ENCODE measurements around the gene SNX18.
"Not testable (repeated sequence)": the region's sequence is repeated elsewhere in the genome, so short reads cannot be mapped to it uniquely, and the experiment has no call there.

Gene SNX18, protein sequence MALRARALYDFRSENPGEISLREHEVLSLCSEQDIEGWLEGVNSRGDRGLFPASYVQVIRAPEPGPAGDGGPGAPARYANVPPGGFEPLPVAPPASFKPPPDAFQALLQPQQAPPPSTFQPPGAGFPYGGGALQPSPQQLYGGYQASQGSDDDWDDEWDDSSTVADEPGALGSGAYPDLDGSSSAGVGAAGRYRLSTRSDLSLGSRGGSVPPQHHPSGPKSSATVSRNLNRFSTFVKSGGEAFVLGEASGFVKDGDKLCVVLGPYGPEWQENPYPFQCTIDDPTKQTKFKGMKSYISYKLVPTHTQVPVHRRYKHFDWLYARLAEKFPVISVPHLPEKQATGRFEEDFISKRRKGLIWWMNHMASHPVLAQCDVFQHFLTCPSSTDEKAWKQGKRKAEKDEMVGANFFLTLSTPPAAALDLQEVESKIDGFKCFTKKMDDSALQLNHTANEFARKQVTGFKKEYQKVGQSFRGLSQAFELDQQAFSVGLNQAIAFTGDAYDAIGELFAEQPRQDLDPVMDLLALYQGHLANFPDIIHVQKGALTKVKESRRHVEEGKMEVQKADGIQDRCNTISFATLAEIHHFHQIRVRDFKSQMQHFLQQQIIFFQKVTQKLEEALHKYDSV

DNA sequence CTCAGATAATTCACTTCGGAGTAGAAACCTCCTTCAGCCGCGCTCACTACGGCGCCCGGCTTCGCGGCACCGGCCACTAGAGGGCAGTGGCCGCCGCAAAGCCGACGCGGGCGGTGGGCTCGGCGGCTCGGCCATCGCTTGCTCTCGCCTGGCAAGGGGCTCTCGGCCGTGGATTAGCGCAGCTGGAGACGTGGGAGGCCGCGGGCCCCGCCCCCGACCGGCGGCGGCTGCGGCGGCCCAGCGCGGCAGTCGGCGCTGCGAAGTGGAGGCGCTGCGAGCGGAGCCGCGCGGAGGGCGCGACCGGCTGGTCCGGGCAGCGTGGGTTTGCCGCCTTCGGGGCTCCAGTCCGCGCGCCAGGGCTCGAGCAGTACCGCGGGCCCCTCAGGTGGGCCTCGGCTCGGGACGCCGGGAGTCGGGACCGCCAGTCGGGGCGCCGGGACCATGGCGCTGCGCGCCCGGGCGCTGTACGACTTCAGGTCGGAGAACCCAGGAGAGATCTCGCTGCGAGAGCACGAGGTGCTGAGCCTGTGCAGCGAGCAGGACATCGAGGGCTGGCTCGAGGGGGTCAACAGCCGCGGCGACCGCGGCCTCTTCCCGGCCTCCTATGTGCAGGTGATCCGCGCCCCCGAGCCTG, at the start of gene SNX18:
Gene SNX18, plus strand, starts transcription at position 248 of the 634 bp plus-strand sequence. Its CDS starts 194 bp downstream, at position 442.
- DNase-seq (ENCODE audit: low spot score): peak; percentile 93

DNA sequence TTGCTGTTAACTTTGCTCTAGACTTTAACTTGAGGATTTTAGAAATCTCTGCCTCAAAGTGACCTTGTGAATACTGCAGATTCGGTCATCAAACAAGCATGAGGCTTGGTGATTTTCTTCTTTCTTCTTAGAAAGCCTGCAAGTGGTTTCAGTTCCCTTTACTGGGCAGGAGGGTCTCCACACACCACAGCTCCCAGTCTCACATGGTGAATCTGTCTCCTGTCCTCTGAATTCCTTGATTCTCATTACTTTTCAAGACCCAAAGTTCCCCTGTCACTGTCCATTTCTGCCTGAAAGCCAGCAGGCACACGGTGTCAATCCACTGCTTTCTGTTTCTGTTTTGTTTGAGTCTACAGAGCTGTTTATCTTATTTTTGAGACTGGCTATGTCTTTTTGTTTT, 47.9 kb upstream of the SNX18 start:
- peak; percentile 57 for DNase-seq (ENCODE audit: low spot score)

DNA sequence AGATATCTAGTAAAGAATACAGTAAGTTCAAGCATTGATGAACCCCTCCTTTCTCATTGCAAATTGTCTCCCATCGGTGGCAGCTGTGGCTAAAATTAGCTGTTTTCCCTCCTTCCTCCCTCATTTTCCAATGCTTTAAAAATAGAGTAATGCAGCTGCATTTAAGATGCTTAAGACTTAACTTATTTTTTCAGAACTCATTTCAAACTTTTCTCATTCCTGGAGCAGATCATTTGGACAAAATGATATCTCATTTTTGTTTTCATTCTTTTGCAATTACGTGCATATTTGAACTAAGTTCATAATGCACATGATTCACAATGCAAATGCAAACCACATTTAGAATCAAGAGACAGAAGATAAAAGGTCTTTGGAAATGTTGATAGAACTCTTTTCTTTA, 47.4 kb upstream of the SNX18 start:
- no peak for DNase-seq (ENCODE audit: low spot score)

DNA sequence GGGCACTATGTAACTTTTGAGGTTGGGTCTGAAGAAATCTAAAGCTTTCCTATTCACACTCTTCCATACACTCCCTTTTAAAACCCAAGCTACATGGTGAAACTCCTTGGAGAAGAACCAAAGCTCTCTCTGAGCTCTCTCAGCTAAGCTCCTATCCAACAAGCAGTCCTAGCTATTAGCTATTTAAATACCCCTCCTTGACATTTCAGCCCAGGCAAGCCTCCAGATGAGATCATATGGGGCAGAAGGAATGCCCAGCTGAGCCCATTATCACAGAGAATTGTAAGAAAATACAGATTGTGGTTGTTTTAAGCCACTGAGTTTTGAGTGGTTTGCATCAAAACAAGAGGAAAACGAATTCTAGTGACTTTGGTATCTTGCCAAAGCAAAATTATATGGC, 46.9 kb upstream of the SNX18 start:
- no peak for DNase-seq (ENCODE audit: low spot score)

DNA sequence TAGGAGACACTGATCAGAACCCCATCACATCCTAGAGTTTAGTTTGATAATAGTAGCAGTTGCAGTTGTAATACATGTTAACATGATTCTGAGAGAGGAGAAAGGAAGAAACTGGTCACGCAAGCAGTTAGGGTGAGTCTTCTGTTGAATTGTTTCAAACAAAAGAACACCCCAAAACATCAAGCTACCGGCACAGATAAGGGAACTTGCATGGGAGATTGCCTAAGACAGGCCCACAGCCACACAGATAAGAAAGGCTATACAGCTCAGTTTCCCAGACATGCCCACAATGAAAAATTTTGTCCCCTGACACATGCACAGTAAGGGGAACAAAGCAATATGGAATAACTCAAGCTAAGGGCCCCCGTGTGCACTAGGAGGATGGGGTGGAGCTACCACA, 46.2 kb upstream of the SNX18 start:
- no peak for DNase-seq (ENCODE audit: low spot score)

DNA sequence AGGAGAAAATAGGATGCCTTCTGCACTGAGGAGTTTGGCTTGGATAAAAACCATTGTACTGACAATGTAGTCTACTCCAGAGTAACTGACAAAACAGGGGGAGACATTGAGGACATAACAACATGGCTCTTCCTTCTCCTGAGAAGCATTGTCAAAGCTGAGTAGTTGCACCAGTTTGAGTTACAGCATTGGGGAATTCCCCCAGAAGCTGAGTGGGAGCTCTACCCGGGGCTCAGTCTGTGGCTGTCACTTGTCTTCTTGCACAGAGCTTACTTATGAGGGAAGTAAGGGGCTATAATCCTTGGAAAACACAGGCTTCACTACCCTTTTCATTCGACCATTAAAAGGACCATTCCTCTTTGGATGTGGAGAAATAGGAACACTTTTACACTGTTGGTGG, 40.9 kb upstream of the SNX18 start:
- no peak for DNase-seq (ENCODE audit: low spot score)

DNA sequence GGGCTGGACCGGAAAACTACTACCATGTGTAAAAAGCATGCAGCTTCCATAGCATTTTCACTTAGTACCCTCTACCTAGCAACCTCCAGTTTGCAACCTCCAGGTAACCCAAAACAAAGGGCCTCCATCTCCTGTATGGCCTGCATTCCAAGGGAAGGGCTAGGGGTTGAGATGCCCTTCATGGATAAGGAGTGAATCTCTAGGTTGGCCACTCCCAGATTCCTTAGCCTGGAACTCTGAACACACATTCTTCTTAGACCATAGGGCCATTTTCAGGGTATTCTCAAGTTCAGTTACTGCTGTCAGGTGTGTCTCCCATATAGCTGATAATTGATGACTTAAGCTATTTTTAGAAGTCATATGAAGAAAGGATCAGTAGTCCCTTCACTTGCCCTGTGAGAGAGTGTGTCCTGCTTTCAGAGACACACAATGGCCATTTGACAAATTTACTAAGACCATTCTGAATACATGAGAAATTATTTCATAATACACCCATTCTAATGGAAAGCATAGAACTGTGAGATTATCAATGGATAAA, 39.5 kb upstream of the SNX18 start:
- DNase-seq (ENCODE audit: low spot score): no peak

DNA sequence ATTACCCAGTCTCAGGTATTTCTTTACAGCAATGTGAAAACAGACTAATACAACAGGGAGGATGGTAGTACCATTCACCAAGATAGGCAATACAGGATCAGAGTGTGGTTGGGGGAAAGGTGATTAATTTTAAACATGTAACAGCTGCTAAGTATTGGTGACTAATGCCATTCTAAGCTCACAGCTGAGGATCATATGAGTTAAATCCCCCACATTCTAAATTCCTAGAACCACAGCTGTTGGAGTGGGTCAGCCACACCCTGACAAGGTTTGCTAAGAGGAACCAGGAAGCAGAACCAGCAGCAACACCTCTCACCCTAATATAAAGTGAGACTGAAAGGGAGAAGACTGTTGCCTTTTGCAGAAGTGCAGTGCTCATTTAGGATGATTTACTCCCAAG, 37.3 kb upstream of the SNX18 start:
- DNase-seq (ENCODE audit: low spot score): no peak

DNA sequence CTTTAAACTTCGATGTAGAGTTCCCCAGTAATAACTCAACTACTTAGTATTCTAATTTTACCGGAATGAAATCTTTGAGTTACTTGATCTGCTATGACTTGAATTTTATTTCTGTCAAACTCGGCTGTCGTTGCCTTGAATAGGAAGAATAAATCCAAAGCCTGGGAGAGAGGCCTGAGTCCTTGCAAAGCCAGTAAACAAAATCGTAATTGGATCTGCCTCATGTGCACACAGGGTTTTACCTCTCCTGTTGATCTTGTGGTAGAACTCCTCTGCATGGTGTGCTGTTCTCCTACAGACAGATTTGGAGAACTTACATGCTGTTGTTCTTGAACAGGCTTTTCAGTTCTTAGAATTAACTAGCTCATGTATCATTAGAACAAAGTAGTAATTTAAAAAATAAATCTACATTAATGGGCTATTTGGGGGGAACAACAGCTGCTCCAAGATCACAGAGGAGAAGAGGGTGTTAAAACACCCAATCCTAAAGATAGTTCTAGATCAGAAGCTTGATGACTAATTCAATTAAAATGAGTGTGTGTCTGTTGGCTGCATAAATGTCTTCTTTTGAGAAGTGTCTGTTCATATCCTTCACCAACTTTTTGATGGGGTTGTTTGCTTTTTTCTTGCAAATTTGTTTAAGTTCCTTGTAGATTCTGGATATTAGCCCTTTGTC, 33.2 kb upstream of the SNX18 start:
- no peak for DNase-seq (ENCODE audit: low spot score)

DNA sequence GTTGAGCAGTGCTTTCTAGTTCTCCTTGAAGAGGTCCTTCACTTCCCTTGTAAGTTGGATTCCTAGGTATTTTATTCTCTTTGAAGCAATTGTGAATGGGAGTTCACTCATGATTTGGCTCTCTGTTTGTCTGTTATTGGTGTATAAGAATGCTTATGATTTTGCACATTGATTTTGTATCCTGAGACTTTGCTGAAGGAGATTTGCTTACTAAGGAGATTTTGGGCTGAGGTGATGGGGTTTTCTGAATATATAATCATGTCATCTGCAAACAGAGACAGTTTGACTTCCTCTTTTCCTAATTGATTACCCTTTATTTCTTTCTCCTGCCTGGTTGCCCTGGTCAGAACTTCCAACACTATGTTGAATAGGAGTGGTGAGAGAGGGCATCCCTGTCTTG, 31.9 kb upstream of the SNX18 start:
- not testable (repeated sequence) for DNase-seq (ENCODE audit: low spot score)

DNA sequence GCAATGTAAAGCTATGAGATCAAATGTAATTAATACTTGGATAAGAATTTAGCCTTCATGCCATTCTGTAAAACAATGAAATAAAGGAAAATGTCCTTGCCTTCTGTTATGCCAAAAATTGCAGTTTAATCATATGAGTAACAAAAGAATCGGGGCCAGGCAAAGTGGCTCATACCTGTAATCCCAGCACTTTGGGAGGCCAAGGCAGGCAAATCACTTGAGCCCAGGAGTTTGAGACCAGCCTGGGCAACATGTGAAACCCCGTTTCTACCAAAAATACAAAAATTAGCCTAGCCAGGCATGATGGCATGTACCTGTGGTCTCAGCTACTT, 27.9 kb upstream of the SNX18 start:
- DNase-seq (ENCODE audit: low spot score): not testable (repeated sequence)

DNA sequence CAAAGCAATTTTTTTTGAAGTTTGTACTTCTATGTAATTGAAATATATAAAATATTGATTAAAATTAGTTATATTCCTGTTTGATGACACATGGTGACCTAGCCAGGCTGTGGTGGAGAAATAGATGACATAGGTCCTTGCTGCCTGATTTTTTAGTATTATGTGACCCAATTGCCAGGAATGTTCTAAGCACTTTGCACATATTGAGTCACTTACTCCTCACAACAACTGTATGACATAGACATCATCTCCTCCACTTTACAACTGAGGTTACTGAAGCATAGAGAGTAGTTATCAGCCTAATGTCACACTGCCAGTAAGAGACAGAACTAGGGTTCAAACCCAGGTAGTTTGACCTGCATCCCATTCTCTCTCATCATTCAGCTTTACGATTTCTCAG, 26.2 kb upstream of the SNX18 start:
- no peak for DNase-seq (ENCODE audit: low spot score)

DNA sequence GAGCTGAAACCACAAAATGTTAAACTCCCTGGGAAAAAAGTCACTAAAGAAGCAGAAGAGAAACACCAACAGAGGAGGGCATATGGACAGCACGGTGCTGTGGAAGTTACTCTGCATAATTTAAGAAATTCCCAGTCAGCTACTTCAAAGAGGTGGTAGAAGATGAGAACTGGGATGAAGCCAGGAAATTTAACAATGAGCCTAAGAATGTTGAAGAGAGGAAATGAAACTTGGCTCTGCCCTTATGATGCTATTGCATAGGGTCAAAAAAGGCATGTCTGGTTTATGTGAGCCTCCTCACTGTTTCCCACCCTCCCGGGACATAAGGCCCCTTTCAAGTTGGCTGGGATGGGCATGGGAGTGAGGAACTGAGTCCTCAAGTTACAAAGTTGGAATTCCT, 25.4 kb upstream of the SNX18 start:
- DNase-seq (ENCODE audit: low spot score): no peak

DNA sequence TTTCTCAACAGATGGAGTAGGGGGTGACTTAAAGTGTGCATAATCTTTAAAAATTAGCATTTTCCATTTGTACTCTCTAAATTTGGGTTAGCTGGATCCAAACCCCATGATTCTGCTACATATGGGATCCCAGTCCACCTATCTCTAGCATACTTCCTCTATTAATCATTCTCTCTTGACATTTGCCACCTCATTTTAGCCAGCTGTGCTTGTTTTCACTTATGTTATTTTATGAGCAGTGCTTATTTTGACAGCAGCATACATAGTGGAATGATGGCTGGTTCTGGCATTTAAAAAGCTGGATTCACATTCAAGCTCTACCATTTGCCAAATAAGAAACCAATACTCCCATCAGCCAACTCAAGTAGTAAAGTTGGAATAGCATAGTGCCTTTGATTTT, 22.5 kb upstream of the SNX18 start:
- no peak for DNase-seq (ENCODE audit: low spot score)

DNA sequence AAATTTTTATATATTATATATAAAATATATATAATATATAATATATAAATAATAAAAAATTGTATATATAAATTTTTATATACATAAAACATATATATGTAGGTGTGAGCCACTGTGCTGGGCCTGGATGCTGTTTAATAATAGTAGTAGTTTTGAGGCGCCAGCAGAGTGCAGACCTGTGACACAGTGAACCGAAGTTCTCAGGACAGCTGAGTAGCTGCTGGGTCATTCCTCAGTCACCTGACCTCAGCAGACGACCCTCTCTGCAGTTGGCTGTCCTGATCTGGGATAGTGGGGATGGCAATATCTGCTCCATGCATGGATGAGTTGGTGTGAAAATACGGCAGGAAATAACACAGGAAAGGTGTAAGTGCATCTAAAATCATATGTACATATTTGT, 3.3 kb upstream of the SNX18 start:
- DNase-seq (ENCODE audit: low spot score): no peak

DNA sequence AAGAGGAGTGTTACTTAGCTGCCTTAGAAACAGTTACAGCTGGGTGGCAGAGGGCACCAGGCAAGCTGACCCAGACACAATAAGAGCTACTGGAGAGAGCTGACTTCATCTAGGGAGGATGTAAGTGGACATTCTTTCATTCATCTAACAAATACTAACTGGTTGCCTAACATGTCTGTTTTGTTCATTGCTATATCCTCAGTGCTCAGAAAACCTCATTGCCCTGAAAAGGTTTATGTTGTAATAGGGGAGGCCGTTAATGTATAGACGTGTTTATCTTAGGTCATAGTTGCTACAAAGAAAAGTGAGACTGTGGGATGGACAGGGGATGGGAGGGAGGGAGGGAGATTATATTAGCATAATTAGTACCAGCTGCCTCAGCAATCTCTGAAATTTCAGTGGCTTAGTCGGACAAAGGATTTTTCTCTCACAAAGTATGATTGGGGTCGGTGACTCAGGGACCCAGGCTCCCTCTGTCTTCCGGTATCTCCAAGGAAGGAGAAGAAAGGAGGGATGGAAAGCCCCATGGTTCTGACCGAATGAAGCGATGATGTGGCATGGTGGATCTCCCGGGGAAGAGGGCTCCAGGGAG, 2.6 kb upstream of the SNX18 start:
- no peak for DNase-seq (ENCODE audit: low spot score)

DNA sequence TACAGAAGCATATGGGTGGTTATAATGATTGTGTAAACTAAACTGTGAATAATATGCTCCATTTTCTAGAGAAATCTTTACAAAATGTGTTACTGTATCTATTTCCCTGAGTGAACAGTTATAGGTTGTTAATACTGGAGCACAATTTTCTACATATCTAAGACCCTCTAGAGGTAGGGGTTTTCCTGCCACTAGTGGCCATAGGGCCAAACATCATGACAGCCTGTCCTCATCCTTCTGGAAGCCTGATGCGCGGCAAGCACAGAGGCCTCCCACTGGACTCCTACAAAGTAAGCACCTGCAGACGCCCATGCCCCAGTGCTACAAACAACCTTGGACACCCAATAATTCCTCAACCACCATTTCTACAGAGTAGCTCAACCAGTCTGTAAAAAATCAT, 1.9 kb upstream of the SNX18 start:
- DNase-seq (ENCODE audit: low spot score): no peak

DNA sequence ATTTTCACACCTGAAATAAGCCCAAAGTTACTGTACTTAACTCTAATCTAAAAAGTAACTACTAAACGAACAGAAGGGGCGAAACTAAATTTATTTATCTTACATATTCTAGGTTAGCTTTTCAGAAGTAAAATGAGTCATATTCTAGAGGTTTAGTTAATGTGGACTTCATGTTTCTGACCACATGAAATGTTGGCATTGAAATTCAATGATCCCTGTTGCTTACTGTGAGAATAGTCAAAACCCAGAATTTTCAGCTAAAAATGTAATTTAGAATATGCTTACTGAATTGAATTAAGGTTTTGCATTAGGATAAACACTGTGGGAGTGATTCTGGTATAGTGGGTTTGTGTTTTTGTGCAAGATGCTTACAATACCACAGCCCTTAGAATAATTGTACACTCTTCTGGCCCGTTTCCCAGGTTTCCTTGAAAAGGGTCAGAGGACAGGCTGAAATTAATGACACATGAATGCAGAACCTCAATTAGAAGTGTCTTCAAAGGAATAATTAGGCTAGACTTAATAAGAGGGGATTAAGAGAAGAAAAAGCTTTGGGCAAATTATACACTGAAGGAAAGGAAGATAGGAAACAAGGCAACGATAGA, 1.4 kb upstream of the SNX18 start:
- DNase-seq (ENCODE audit: low spot score): no peak

DNA sequence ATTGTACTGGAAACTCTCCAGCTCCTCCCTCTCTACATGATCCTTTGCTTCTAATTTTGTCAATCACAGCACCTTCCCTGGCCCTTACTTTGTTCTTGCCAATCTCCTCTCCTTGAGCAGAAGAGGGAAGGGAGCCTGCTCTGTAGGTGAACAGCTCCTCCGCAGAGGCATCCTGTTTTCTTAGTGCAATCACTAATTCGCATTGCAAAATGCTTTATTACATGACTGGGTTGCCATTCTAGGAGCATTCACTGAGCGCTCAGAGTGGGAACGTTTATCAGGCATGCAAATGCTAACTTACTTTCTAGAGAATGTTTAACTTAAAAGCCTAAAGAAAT, 416 bp upstream of the SNX18 start:
- no peak for DNase-seq (ENCODE audit: low spot score)

DNA sequence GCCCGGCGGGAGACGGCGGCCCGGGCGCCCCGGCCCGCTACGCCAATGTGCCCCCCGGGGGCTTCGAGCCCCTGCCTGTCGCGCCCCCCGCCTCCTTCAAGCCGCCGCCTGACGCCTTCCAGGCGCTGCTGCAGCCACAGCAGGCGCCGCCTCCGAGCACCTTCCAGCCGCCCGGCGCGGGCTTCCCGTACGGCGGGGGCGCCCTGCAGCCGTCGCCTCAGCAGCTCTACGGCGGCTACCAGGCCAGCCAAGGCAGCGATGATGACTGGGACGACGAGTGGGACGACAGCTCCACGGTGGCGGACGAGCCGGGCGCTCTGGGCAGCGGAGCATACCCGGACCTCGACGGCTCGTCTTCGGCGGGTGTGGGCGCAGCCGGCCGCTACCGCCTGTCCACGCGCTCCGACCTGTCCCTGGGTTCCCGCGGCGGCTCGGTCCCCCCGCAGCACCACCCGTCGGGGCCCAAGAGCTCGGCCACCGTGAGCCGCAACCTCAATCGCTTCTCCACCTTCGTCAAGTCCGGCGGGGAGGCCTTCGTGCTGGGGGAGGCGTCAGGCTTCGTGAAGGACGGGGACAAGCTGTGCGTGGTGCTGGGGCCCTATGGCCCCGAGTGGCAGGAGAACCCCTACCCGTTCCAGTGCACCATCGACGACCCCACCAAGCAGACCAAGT, 723 bp downstream of the SNX18 start:
- peak; percentile 33 for DNase-seq (ENCODE audit: low spot score)

DNA sequence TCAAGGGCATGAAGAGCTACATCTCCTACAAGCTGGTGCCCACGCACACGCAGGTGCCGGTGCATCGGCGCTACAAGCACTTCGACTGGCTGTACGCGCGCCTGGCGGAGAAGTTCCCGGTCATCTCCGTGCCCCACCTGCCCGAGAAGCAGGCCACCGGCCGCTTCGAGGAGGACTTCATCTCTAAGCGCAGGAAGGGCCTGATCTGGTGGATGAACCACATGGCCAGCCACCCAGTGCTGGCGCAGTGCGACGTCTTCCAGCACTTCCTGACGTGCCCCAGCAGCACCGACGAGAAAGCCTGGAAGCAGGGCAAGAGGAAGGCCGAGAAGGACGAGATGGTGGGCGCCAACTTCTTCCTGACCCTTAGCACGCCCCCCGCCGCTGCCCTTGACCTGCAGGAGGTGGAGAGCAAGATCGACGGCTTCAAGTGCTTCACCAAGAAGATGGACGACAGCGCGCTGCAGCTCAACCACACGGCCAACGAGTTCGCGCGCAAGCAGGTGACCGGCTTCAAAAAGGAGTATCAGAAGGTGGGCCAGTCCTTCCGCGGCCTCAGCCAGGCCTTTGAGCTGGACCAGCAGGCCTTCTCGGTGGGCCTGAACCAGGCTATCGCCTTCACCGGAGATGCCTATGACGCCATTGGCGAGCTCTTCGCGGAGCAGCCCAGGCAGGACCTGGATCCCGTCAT, 1.4 kb downstream of the SNX18 start:
- DNase-seq (ENCODE audit: low spot score): no peak

All from NAMALWA (cell line).